ENCODE results near the gene DNAJC3. TPM values are rescaled to one million over a fixed set of nuclear protein-coding genes. Genes with fewer than 3 reads are reported as not detected.
"Not testable (repeated sequence)": the region's sequence is repeated elsewhere in the genome, so short reads cannot be mapped to it uniquely, and the experiment has no call there.

DNAJC3 gene
- total RNA-seq, 4 donors from 2014 or later, result 48.1 to 54.4 (median 52.3) TPM

DNA sequence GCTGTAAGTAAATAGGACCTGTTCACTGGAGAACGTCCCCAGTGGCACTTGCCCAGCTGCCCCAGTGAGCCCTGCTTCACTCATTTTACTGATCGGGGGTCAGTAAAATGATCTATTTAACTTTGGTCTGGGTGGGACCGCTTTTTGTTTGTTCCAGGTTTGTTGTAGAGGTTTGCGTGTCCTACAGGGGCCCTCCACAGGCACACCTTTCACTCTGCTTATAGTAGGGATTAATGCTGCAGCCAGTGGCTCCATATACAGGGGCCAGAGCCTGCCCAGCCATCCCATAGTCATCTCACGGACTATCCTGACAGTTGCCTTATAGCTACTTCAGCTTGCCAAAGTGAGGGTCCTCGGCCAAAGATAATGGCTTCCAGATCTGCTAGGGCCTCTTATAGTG lies 104.1 kb downstream of the DNAJC3 start:
- no peak for DNase-seq (ENCODE audit: low spot score)
- no peak for ATAC-seq (ENCODE audit: low FRiP score)
- TF ChIP-seq, protein P1, sequence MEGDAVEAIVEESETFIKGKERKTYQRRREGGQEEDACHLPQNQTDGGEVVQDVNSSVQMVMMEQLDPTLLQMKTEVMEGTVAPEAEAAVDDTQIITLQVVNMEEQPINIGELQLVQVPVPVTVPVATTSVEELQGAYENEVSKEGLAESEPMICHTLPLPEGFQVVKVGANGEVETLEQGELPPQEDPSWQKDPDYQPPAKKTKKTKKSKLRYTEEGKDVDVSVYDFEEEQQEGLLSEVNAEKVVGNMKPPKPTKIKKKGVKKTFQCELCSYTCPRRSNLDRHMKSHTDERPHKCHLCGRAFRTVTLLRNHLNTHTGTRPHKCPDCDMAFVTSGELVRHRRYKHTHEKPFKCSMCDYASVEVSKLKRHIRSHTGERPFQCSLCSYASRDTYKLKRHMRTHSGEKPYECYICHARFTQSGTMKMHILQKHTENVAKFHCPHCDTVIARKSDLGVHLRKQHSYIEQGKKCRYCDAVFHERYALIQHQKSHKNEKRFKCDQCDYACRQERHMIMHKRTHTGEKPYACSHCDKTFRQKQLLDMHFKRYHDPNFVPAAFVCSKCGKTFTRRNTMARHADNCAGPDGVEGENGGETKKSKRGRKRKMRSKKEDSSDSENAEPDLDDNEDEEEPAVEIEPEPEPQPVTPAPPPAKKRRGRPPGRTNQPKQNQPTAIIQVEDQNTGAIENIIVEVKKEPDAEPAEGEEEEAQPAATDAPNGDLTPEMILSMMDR (IDR thresholded peaks at IDR 0.05), result no peak

DNA sequence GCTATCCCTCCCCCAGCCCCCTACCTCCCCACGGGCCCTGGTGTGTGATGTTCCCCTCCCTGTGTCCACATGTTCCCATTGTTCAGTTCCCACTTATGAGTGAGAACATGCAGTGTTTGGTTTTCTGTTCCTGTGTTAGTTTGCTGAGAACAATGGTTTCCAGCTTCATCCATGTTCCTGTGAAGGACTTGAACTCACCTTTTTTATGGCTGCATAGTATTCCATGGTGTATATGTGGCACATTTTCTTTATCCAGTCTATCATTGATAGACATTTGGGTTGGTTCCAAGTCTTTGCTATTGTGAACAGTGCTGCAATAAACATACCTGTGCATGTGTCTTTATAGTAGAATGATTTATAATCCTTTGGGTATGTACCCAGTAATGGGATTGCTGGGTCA lies 105.0 kb downstream of the DNAJC3 start:
- ATAC-seq (ENCODE audit: low FRiP score); DNase-seq (ENCODE audit: low spot score): not testable (repeated sequence)

DNA sequence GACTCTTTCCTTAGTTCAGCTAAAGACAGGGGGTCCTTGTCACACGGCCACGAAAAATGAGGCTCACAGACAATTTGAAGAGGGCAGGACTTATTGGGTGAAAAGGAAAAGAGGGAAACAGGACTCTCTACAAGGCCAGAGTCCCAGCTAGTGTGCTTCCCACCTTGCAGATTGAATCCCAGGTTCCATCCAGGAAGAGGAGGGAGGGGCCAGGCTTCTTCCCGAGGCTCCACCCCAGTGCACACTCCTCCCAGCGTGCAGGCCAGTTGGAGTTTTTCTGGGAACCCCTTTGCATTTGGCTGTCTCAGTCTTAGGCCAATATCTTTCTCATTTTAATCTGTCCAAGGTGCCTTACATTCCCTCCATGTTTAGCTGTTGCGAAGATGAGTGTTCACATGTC lies 106.8 kb downstream of the DNAJC3 start:
- TF ChIP-seq, protein P1 (IDR thresholded peaks at IDR 0.05), result no peak
- ATAC-seq (ENCODE audit: low FRiP score), result no peak
- no peak for DNase-seq (ENCODE audit: low spot score)

DNA sequence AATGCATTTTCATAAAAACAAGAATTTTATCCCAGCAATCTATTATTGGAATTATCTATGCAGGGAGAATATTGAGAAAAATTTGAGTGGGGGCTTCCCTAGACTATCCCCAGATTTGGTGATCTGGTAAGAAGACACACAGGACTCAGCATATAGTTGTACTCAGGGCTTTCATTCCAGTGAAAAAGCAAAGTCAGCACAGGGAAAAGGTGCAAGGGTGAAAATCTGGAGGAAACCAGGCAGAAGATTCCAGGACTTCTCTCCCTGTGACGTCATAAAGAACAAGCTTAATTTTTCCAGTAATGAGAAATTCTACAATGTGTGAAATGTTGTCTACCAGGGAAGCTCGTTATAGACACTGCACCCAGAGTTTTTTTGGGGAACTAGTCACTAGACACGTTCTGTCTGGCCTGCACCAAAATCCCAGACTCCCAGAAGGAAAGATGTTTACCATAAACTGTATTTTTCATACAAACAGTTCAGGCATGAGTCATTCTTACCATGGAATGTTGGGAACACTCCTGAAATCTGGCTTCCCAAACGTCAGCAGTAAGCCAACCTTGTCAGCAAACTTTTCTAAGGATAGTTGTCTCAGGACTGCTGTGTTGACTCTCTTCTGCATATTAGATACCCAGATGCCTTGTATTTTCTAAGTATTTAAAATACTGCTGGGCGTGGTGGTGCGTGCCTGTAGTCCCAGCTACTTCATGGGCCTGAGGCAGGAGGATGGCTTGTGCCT lies 107.4 kb downstream of the DNAJC3 start:
- ATAC-seq (ENCODE audit: low FRiP score) (peak; percentile 59), DNase-seq (ENCODE audit: low spot score) (no peak)
- TF ChIP-seq, protein P1 (IDR thresholded peaks at IDR 0.05), result no peak

DNA sequence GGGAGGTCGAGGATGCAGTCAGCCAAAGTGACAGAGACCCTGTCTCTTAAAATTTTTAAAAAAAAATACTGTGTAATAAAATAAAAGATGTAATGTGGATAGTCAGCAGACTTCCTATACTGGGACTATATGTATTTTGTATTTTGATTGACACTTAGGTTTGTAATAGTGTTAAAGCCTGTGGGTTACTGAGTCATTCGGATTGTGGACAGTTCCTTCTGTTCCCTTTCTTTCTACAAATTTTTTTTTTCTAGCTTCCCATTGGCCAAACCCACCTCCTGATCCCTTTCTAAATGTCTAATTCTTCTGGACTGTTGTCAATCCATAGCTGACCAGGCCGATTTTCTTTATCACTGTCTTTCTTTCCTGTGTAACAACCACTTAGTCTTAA lies 108.0 kb downstream of the DNAJC3 start:
- TF ChIP-seq, protein P1 (IDR thresholded peaks at IDR 0.05), result no peak
- ATAC-seq (ENCODE audit: low FRiP score) (no peak), DNase-seq (ENCODE audit: low spot score) (no peak)

DNA sequence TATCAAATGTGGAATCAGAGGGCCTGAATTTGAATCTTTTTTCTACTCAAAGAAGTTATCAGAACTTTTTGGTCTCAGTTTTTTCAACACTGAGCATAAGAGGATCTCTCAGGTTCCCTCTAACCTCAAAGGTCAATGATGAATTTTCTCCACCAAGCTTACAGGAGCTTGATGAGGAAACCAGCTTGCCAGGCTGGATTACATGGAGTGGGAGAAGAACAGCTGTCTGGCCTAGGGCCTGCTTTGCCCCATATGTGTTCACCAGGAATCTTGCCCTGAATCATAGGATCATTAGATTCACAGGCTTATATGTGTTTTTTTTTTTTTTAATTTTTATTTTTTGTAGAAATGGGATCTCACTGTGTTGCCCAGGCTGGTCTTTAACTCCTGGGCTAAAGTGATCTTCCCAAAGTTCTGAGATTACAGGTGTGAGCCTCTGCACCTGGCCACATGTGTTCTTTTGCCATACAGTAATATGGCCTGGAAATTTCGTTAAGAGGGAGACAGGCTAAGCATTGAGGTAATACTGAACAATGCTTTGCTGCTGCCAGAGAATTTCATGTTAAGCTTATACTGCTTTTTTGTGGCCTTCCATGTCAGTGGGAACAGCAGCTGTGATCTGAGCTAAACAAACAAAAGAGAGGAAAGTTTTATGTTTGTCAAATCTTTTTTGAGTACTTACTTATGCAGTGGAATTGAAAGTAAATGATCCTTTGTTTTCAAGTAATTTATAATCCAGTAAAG lies 110.6 kb downstream of the DNAJC3 start:
- TF ChIP-seq, protein P1 (IDR thresholded peaks at IDR 0.05), result no peak
- DNase-seq (ENCODE audit: low spot score) (no peak), ATAC-seq (ENCODE audit: low FRiP score) (no peak)

DNA sequence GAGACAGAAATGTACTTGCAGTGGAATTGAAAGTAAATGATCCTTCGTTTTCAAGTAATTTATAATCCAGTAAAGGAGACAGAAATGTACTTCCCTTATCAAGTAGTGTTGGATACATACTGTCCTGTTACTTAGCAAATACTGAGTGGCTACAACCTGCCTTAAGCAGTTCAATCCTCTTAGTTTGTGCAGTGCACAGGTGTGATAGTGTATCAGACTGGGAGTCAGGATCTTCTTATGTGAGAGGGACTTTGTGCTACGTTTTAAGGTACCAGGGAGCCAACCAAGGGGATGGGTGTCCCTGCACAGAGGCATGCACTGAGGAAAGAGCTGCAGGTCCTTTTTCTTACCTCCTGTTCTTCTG lies 111.1 kb downstream of the DNAJC3 start:
- TF ChIP-seq, protein P1 (IDR thresholded peaks at IDR 0.05), result no peak
- ATAC-seq (ENCODE audit: low FRiP score) (no peak), DNase-seq (ENCODE audit: low spot score) (no peak)

DNA sequence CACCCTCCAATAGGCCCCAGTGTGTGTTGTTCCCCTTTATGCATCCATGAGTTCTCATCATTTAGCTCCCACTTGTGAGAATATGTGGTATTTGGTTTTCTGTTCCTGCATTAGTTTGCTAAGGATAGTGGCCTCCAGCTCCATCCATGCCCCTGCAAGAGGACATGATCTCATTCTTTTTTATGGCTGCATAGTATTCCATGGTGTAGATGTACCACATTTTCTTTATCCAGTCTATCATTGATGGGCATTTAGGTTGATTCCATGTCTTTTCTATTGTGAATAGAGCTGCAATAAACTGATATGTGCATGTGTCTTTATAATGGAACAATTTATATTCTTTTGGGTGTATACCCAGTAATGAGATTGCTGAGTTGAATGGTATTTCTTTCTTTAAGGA lies 112.4 kb downstream of the DNAJC3 start:
- ATAC-seq (ENCODE audit: low FRiP score); DNase-seq (ENCODE audit: low spot score): not testable (repeated sequence)

All from omental fat pad (tissue), 4 donors.